HepG2 (cell line): ENCODE data around the gene NEFH.

ENCODE experiments used
- EP300 ChIP-seq, 3 experiments: sonication (generic) in 1 of 3; formaldehyde crosslinking in 1 of 3; IDR thresholded peaks; 2 replicates each; pipeline versions ENCODE4 v1.5.1 to v1.6.1; 2011 to 2020; ENCODE audit warnings: low read depth in 2 of 3, low read length in 2 of 3, borderline replicate concordance in 1 of 3, improper control_type of control experiment in 1 of 3, mild to moderate bottlenecking in 1 of 3, missing genetic modification reagents in 1 of 3, moderate library complexity in 1 of 3
- JUNB ChIP-seq: sonication (generic); formaldehyde crosslinking; IDR thresholded peaks from 2 replicates; pipeline ENCODE4 v1.8.0; 2022; ENCODE audit warnings: missing genetic modification reagents, mild to moderate bottlenecking, borderline replicate concordance
- POLR2A ChIP-seq, 2 experiments: IDR thresholded peaks; 2 replicates each; pipeline ENCODE4 v1.6.1; 2011; ENCODE audit warnings: low read depth in 2 of 2, low read length in 2 of 2, mild to moderate bottlenecking in 1 of 2, moderate library complexity in 1 of 2; ENCODE audit not compliant: insufficient read depth in 1 of 2
- POLR2AphosphoS5 ChIP-seq: IDR thresholded peaks from 2 replicates; pipeline ENCODE4 v1.6.1; 2012; ENCODE audit warnings: low read depth, low read length
- ZBTB7A ChIP-seq: sonication (generic); formaldehyde crosslinking; IDR thresholded peaks from 2 replicates; pipeline ENCODE4 v1.8.0; 2022; ENCODE audit warnings: mild to moderate bottlenecking, missing genetic modification reagents
- ZNF496 ChIP-seq: sonication (generic); formaldehyde crosslinking; IDR thresholded peaks from 2 replicates; pipeline ENCODE4 v1.8.1; 2023; ENCODE audit warnings: mild to moderate bottlenecking, moderate library complexity, missing genetic modification reagents; ENCODE audit not compliant: insufficient replicate concordance
- ZZZ3 ChIP-seq: sonication (generic); formaldehyde crosslinking; IDR thresholded peaks from 2 replicates; pipeline ENCODE4 v1.4.0; 2020; ENCODE audit warnings: missing genetic modification reagents, mild to moderate bottlenecking, borderline replicate concordance
- TF ChIP-seq, protein P1 (sequence below): sonication (generic); formaldehyde crosslinking; IDR thresholded peaks from 2 replicates; pipeline ENCODE4 v1.5.0; 2020; ENCODE audit warnings: mild to moderate bottlenecking, missing genetic modification reagents, moderate library complexity
- TF ChIP-seq, protein P2 (sequence below): sonication (generic); formaldehyde crosslinking; IDR thresholded peaks from 2 replicates; pipeline ENCODE4 v1.4.0; 2020; ENCODE audit warnings: missing genetic modification reagents, mild to moderate bottlenecking, borderline replicate concordance

DNA sequence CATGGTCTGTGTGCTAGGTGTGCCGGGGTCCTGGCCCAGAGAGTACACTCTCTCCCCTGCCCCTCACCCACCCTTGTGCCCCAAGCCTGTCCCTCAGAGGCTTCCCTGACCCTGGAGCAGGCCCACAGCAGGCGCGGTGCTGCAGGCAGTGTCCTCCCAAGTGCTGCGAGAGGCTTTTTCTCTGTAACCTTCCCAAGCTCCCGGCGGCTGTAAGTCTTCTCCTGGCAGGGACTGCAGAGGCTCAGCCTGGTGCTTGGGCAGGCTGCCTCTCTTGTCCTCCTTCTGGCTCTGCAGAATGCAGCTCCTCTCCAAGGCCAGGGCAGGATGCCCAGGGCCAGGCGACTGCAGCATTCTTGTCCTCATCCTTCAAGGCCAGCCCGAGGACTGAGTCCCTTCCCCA is 25.7 kb upstream of the NEFH start:
- TF ChIP-seq EP300 (IDR thresholded peaks at IDR 0.05; ENCODE audit: low read depth in 2 of 2, low read length in 2 of 2) (no peak), EP300 (CRISPR knock-in tag; IDR thresholded peaks at IDR 0.05; ENCODE audit: borderline replicate concordance) (no peak), JUNB (CRISPR knock-in tag) (no peak), ZBTB7A (CRISPR knock-in tag) (no peak), ZZZ3 (CRISPR knock-in tag) (no peak), ZNF496 (CRISPR knock-in tag) (no peak), POLR2A (IDR thresholded peaks at IDR 0.05; ENCODE audit: insufficient read depth in 1 of 2, low read depth in 2 of 2, low read length in 2 of 2) (no peak), POLR2AphosphoS5 (no peak)
- TF ChIP-seq, protein P1, sequence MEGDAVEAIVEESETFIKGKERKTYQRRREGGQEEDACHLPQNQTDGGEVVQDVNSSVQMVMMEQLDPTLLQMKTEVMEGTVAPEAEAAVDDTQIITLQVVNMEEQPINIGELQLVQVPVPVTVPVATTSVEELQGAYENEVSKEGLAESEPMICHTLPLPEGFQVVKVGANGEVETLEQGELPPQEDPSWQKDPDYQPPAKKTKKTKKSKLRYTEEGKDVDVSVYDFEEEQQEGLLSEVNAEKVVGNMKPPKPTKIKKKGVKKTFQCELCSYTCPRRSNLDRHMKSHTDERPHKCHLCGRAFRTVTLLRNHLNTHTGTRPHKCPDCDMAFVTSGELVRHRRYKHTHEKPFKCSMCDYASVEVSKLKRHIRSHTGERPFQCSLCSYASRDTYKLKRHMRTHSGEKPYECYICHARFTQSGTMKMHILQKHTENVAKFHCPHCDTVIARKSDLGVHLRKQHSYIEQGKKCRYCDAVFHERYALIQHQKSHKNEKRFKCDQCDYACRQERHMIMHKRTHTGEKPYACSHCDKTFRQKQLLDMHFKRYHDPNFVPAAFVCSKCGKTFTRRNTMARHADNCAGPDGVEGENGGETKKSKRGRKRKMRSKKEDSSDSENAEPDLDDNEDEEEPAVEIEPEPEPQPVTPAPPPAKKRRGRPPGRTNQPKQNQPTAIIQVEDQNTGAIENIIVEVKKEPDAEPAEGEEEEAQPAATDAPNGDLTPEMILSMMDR (CRISPR knock-in tag), result no peak
- TF ChIP-seq, protein P2, sequence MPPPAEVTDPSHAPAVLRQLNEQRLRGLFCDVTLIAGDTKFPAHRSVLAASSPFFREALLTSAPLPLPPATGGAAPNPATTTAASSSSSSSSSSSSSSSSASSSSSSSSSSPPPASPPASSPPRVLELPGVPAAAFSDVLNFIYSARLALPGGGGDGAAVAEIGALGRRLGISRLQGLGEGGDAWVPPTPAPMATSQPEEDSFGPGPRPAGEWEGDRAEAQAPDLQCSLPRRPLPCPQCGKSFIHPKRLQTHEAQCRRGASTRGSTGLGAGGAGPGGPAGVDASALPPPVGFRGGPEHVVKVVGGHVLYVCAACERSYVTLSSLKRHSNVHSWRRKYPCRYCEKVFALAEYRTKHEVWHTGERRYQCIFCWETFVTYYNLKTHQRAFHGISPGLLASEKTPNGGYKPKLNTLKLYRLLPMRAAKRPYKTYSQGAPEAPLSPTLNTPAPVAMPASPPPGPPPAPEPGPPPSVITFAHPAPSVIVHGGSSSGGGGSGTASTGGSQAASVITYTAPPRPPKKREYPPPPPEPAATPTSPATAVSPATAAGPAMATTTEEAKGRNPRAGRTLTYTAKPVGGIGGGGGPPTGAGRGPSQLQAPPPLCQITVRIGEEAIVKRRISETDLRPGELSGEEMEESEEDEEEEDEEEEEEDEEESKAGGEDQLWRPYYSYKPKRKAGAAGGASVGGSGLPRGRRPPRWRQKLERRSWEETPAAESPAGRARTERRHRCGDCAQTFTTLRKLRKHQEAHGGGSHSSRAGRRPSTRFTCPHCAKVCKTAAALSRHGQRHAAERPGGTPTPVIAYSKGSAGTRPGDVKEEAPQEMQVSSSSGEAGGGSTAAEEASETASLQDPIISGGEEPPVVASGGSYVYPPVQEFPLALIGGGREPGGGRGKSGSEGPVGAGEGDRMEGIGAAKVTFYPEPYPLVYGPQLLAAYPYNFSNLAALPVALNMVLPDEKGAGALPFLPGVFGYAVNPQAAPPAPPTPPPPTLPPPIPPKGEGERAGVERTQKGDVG (CRISPR knock-in tag), result no peak
